Stimulated activated CD8-positive, alpha-beta memory T cell treated with anti-CD3 and anti-CD28 coated beads, Interleukin-2, amount 100 ng/mL, for 1 hour (primary cell): ENCODE results near the gene BABAM2.
"Not testable (repeated sequence)": the region's sequence is repeated elsewhere in the genome, so short reads cannot be mapped to it uniquely, and the experiment has no call there.

Source experiments
- DNase-seq, 2 donors: peaks; one replicate each; pipeline ENCODE4 v3.0.0-alpha.2; 2020; ENCODE audit warnings: low read depth in 2 of 2

The BABAM2 gene

DNA sequence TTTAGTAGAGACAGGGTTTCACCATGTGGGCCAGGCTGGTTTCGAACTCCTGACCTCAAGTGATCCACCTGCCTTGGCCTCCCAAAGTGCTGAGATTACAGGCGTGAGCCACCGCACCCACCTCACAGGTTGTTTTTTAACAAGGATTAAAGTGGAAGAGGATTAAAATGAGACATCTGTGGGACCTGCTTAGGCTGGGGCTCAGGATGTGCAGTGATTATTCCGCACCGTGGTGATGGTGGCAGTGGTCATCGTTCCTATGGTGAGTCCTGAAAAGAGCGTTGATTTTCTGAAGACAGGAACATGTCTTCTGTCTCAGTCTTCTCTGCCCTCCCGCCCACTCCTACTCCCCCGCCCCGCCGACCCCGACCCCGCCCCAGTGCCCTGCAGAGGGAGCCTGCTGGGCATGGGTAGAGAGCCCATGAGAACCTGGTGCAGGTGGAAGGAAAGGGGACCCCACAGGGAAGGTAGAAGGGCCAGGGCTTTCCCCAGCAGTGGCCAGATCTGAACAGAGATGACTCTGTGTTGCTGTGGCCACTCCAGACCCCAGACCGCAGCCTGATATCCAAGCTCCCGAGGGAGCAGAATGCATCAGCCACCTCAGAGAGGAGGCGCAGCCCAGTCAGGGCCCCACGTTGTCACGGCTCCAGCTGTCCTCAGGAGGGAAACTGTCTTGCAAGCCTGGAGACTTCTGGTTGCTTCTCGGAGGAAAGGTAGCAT is 467.6 kb downstream of the BABAM2 start:
- DNase-seq: no peak

DNA sequence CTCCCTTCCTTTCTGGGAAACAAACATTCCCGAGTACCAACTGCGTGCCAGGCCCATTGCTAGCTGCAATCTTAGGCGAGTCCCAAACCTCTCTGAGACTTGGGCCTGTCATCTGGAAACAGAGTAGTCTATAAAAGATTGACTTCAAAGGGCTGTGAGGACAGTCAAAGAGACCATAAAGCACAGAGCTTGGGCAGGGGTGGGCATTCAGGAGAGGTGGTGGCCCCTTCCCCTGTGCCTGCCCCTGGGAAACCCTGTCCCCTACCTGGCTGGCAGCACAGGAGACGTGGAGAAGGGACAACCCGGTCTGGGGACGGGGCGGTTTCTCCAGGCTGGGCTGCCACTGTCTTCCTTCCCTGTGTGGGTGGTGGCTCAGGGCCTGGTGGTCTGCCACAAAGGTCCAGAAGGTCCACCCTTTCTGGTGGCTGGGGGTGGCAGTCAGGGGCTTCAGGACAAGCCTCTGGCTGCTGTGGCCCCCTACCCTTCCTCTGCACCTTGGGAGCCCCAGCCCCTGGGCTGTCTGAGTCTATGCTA is 468.2 kb downstream of the BABAM2 start:
- DNase-seq: no peak

- DNase-seq: peak; percentile 64 to 75
Measured at GRCh38 chr2:28359222-28360057, 468.9 kb downstream of the BABAM2 start.

GRCh38 chr2:28360058-28360717 is 469.7 kb downstream of the BABAM2 start:
- DNase-seq: no peak

DNA sequence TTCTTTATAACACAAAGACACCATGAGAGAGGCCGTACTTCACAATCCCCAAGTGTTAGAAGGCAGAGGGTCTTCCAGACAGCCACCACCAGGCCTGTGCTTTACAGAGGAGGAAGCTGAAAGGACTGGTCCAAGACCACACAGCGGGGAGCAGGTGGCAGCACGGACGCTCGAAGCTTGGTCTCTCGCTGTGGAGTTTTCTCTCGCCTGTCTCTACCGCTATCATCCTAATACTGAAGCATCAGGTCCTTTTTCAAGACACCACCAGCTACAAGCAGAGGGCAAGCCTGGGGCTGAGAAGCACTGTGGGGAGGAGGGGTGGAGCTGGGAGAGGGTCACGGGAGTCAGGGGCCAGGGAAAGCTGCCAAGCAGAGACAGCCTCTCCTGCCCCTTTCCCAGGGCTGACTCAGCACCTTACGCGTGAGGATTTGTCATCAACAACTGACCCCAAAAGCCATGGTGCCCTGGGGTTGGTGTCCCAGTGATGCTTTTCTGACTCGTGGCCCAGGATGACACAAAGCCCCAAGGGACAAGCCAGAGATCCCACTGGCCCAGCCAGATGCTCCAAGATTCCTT is 470.3 kb downstream of the BABAM2 start:
- DNase-seq: no peak

DNA sequence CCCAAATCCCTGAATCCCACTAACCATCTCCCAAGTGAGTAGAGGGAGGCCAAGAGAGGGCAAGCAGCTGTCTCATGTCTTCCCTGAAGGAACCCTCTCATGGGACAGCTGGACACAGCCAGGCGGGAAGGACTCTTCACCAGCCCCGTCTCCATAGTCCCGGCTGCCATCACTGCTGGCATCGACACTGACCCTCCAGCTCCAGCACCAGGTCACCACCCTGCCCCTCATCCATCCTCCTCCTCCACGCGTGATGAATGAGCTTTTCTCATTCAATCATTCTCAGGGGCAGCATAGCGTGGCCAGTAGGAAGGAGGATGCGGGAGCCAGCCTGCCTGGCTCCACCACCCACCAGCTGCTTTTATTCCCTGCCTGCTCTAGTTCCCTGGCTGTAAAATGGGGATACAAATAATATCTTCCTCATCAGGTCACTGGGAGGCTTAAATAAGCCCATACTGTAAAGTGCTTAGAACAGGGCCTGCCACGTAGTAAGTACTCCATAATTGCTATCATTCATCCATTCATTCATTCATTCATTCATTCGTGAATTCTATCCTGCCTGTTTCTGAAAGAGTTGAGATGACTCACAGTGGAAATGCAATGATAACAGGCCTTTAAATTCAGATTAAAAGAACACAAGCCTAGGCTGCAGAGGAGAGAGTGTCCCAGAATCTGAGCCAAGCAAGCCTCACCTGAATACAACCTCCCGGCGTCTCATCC is 471.6 kb downstream of the BABAM2 start:
- no peak for DNase-seq

DNA sequence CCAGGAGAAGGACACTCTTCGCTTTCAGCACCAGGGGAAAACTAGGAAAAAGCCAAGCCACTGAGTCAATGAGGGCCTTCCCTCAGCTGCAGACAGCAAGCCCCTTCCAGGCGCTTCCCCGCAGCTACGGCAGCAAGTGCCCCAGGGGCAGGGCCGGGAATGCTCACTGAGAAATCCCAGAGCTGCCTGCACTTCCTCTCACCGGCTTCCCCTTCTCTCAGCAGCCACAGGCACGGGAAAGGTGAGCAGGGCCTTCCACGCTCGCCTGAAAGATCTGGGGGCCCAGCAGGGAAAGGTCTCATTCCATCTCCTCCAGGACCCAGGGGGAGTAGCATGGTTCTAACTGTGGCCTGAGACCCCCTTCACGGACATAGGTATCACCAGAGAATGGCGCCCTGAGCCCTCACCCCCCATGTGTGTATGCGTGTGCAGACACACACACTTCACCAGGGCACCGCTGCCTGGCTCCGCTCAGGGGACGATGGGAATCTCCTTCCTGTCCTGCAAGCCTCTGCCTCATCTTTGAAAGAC is 472.5 kb downstream of the BABAM2 start:
- no peak for DNase-seq

DNA sequence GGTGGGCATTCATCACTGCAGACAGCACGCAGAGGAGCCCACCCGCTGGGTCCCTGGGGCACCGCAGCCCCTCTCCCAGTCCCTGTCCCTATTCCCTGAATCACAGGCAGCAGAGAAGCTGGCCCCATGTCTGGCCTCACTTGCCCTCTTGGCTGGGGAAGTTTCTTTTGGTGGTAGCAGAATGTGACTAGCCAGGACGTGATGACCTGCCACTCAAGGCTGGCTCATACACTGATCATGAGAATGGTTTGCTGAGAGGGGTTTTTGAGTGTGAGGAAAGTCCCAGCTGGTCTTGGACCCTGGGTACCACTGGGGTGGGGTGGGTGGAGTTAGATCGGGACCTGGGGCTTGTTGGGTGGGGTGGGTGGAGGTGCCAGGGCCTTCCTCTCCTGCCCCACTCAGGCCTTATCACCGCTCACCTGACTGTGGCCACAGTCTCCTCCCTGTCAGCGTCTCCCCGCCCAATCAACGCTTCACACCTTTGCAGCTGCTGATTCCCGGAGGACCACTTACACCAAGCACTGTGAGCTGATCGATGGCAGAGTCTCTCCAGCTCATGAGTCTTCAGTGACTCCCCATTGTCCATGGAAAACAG is 473.3 kb downstream of the BABAM2 start:
- DNase-seq: no peak

GRCh38 chr2:28364610-28365009 is 474.1 kb downstream of the BABAM2 start:
- DNase-seq: no peak

DNA sequence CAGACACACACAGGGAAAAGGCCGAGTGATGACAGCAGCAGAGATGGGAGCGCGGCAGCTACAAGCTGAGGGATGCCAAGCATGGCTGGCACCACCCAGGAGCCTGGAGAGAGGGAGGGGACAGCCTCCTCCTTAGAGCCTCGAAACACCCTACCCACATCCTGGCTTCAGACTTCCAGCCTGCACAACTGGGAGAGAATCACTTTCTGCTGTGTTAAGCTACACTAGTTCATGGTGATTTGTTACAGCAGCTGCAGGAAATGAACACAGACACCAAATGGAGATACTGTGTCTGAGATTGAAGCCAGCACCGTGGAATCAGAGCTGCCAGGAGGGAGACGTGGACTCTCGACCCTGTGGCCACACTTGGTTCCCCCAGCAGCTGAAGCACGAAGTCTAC is 474.6 kb downstream of the BABAM2 start:
- no peak for DNase-seq

- no peak for DNase-seq
Measured at GRCh38 chr2:28366149-28366495, 475.6 kb downstream of the BABAM2 start.

DNA sequence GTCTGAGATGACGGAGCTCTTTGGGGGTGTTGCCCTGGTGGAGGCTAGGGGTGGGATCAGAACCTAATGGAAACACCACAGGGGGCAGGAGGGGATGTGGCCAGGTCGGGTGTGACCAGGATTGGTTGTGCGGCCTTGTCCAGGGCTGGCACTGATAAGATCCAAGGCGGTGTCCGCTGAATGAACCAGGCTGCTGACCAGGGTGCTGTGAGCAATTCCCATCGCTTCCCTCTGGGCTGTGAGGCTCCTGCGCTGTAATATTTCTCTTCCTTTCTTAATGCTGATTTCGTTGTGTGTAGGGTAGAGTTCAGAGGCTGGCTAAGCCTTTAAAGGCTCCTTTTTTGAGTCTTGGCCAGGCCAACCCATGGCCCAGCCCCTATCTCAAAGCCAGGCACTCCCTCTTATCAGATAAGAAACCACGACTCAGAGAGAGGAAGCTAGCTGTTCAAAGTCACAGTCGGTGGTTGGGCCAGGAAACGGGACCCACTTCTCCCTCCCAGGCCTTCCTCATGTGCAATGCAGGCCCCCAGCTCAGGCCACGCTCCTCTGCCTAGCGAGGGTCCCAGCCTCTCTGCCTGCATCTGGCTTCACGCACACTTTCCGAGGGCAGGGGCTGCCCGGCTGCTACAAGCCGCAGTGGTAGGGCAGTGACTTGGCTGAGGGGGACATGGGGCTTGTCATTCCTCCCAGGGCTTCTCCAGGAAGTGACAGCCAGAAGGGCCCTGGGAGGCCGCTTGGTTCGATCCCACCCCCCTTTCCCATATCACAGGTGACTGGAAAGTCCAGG is 476.2 kb downstream of the BABAM2 start:
- DNase-seq: peak in 1 of 2 donors; percentile 36

- no peak for DNase-seq
Measured at GRCh38 chr2:28367667-28368356, 477.3 kb downstream of the BABAM2 start.

- no peak for DNase-seq
Measured at GRCh38 chr2:28368357-28368798, 477.8 kb downstream of the BABAM2 start.

DNA sequence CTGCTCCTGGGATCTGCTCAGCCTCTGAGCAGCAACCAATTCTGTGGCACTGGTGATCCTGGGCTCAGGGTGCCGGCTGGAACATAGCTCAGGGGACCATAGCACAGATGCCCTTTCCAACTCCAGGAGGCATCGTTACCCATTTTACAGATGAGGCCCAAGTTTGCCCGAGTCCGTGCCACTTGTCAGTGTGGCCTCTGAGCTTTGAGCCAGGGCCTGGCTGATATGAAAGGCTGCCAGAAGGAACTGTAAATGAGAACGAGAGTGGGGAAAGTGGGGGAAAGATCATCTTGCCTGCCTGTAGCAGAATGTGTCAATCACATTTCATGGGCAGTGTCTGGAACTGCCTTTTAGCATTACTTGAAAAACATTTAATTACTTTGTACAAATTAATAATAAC is 478.8 kb downstream of the BABAM2 start:
- DNase-seq: no peak

GRCh38 chr2:28370354-28370753 is 479.8 kb downstream of the BABAM2 start:
- no peak for DNase-seq

GRCh38 chr2:28371728-28372127 is 481.2 kb downstream of the BABAM2 start:
- not testable (repeated sequence) for DNase-seq

- DNase-seq: no peak
Measured at GRCh38 chr2:28373854-28374253, 483.3 kb downstream of the BABAM2 start.

- DNase-seq: no peak
Measured at GRCh38 chr2:28374331-28374730, 483.8 kb downstream of the BABAM2 start.
